Thyroid gland (tissue), 4 donors: Measurements from ENCODE around the gene DDX25. TPM values are rescaled to one million over a fixed set of nuclear protein-coding genes. Genes with fewer than 3 reads are reported as not detected.

Experiments
- DNase-seq, 2 donors: peaks; one replicate each; pipeline ENCODE4 v3.0.0-alpha.2; 2019
- H3K27ac ChIP-seq, 3 donors: fragments of 200-600 bp; sonication (generic); 1 replicate in 2 of 3; 2 replicates in 1 of 3; pipeline ENCODE4 v1.5.1; 2016 to 2019; ENCODE audit warnings: mild to moderate bottlenecking in 1 of 3, moderate library complexity in 1 of 3
- H3K27me3 ChIP-seq: fragments of 200-600 bp; sonication (generic); one replicate; pipeline ENCODE4 v1.5.1; 2019
- H3K36me3 ChIP-seq, 2 donors: fragments of 200-600 bp; sonication (generic); one replicate each; pipeline ENCODE4 v1.5.1; 2016 to 2019
- H3K4me1 ChIP-seq, 2 donors: fragments of 200-600 bp; sonication (generic); one replicate each; pipeline ENCODE4 v1.5.1; 2017 to 2019
- H3K4me3 ChIP-seq, 3 donors: fragments of 200-600 bp; sonication (generic); replicated peaks in 1 of 3; 1 replicate in 2 of 3; 2 replicates in 1 of 3; pipeline ENCODE4 v1.5.1; 2016; ENCODE audit warnings: mild to moderate bottlenecking in 1 of 3
- H3K9me3 ChIP-seq: fragments of 200-600 bp; sonication (generic); one replicate; pipeline ENCODE4 v1.5.1; 2017
- CTCF ChIP-seq, 6 experiments: fragments of 200-600 bp in 3 of 6; fragments of 450-650 bp in 3 of 6; sonication (generic) in 3 of 6; IDR thresholded peaks; one replicate each; pipeline ENCODE4 v1.5.1; 2016 to 2019; ENCODE audit warnings: antibody characterized with exemption in 6 of 6, mild to moderate bottlenecking in 2 of 6, inconsistent platforms in 1 of 6, moderate library complexity in 1 of 6
- POLR2A ChIP-seq, 2 donors: fragments of 450-650 bp; IDR thresholded peaks; one replicate each; pipeline ENCODE4 v1.6.1; 2017; ENCODE audit warnings: antibody characterized with exemption in 2 of 2, mild to moderate bottlenecking in 2 of 2, moderate library complexity in 1 of 2
- WGBS, 2 donors: methylation state at CpG; one replicate each; pipeline ENCODE4 v1.1.5; 2017; 5-methylcytosine and 5-hydroxymethylcytosine counted together
- intact Hi-C: fragments of 100-400 bp; cut with DNase I; formaldehyde crosslinking; loops from one replicate; pipeline ENCODE4 v1.15.1; 2023
- total RNA-seq, 4 donors: library from RNA; depleted of rRNA; stranded (reverse); fragments of >200 nt; gene quantifications; one replicate each; pipeline ENCODE4 v1.2.3, GENCODE V29; 2016

The DDX25 gene
- total RNA-seq, 4 donors from 2014 or later: 1.6 to 3.8 (median 1.9) TPM

DNA sequence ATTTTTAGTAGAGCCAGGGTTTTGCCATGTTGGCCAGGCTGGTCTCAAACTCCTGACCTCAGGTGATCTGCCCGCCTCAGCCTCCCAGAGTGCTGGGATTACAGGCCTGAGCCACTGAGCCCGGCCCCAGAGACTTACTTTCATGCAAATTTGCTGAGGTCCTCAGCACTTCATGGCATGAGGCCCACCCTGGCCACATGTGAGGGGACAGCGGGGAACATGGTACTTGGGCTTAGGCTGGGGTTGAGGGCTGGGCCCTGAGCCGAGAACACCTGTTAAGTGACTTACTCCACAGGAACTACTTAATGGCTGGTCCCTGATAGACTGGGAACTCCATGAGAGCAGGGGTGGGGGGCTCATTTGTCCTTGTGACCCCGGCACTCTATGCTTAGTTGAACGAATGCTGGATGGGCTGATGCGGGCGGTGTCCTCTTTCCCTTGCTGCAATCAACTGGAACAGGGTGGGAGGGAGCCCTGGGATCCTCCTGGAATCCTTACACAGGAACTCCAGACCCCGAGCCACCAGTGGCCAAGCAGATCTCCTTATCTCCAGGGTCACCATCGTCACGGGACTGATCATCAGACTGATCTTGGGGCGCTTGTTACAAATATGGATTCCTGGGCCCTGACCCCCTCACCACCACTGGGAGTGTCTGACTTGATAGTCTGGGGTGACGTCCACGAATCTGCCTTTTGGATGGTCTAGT lies 42.6 kb downstream of the DDX25 start:
- DNase-seq: no peak

GRCh38 chr11:125947419-125948277 lies 43.3 kb downstream of the DDX25 start:
- H3K36me3 ChIP-seq: no peaks in the 10 kb centered on the region
- intact Hi-C loops: no loop called here
- DNase-seq: no peak
- no peak for TF ChIP-seq POLR2A (IDR thresholded peaks at IDR 0.05)
- TF ChIP-seq CTCF (IDR thresholded peaks at IDR 0.05): no peak
- H3K27me3 ChIP-seq: no peaks in the 10 kb centered on the region
- peaks cover 0 to 13% of the 10 kb centered on the region in 2 donors for H3K4me1 ChIP-seq
- WGBS, 2 donors: 87 to 91% methylated on average over 5 to 8 of the region's 24 CpGs
- no peak overlapping the region for H3K27ac ChIP-seq
- no peak overlapping the region for H3K4me3 ChIP-seq
- no peaks in the 10 kb centered on the region for H3K9me3 ChIP-seq

More for the DNA sequence above, 42.6 kb downstream of the DDX25 start:
- Histone ChIP-seq H3K36me3 (no peaks in the 10 kb centered on the region), H3K4me1 (peaks cover 0 to 18% of the 10 kb centered on the region in 2 donors), H3K27me3 (no peaks in the 10 kb centered on the region), H3K27ac (no peak overlapping the region), H3K9me3 (no peaks in the 10 kb centered on the region), H3K4me3 (no peak overlapping the region)
- TF ChIP-seq POLR2A (IDR thresholded peaks at IDR 0.05): no peak
- no peak for TF ChIP-seq CTCF (IDR thresholded peaks at IDR 0.05)
- intact Hi-C loops: no loop called here
- 86% methylated on average over 14 of the region's 14 CpGs for WGBS, 2 donors

DNA sequence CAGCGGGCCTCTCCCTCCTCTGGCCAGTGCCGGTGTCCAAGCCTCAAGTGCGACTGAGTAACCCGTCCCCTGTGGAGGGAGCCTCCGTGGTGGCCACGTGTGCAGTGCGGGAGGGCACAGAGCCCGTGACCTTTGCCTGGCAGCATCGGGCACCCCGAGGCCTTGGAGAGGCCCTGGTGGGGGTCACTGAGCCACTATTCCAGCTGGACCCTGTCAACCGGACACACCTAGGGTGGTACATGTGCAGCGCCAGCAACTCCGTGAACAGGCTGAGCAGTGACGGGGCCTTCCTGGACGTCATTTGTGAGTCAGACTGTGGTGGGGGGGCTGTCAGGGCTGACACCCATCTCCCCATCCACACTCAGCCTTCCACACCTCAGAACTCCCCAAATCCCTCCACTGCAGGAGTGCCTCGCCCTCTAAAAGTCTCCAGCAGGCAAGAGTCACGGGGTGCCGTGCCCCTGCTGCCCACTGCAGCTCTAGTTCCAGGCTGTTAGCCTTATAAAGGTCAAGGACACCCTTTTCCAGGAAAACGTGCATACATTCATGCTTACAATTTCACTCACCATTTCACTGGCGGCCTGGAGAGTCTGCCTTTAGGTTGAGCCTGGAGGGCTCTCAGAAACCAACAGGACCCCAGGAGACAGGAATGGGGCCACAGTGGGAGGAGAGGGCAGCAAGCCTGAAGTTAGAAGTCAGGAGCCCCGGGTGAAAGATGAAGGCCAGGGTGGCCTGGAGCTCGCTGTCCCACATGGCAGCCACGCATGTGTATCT lies 44.2 kb downstream of the DDX25 start:
- no peak for DNase-seq

More for the DNA sequence above, 44.2 kb downstream of the DDX25 start:
- H3K4me3 ChIP-seq: no peak overlapping the region
- no peak overlapping the region for H3K27ac ChIP-seq
- no peaks in the 10 kb centered on the region for H3K36me3 ChIP-seq
- H3K27me3 ChIP-seq: no peaks in the 10 kb centered on the region
- WGBS, 2 donors: 74 to 83% methylated on average over 16 to 19 of the region's 23 CpGs
- intact Hi-C loops: no loop called here
- TF ChIP-seq POLR2A (IDR thresholded peaks at IDR 0.05): no peak
- no peak for TF ChIP-seq CTCF (IDR thresholded peaks at IDR 0.05)
- peaks cover 0 to 18% of the 10 kb centered on the region in 2 donors for H3K4me1 ChIP-seq
- no peaks in the 10 kb centered on the region for H3K9me3 ChIP-seq
